Panc1 (cell line): Measurements from ENCODE around the gene NTNG1. TPM values are rescaled to one million over a fixed set of nuclear protein-coding genes. Genes with fewer than 3 reads are reported as not detected.

Experiments
- ATAC-seq: fragments of 200-7000 bp; cut with Tn5 transposase; 2 replicates; pipeline ENCODE4 v1.9.1; 2020; ENCODE audit warnings: mild to moderate bottlenecking, moderate library complexity
- BruUV-seq: library from RNA; stranded (reverse); fragments of 400-500 nt; replicated peaks from 2 replicates; lab custom pipeline; 2021; lab: Mats Ljungman, UMichigan
- CTCF ChIA-PET: fragments of 300-600 bp; sonication (Branson Sonifier 250); formaldehyde crosslinking; loops from one replicate; lab custom pipeline; 2022; ENCODE audit warnings: antibody characterized with exemption; lab: Charles Lee
- POLR2A ChIA-PET: fragments of 300-600 bp; sonication (Branson Sonifier 250); formaldehyde crosslinking; loops from one replicate; lab custom pipeline; 2022; ENCODE audit warnings: antibody characterized with exemption; lab: Charles Lee
- DNase-seq: peaks from one replicate; pipeline ENCODE4 v3.0.0-alpha.2; 2010; ENCODE audit warnings: low read depth, low spot score
- H3K27ac ChIP-seq: 2 replicates; pipeline ENCODE4 v1.5.1; 2011; ENCODE audit warnings: mild to moderate bottlenecking, low read length, inconsistent platforms
- H3K27me3 ChIP-seq: fragments of 200-500 bp; sonication (Bioruptor generic); 2 replicates; pipeline ENCODE4 v1.6.0; 2014; ENCODE audit warnings: low read length, inconsistent platforms; ENCODE audit not compliant: control insufficient read depth, insufficient read depth
- H3K36me3 ChIP-seq: fragments of 200-500 bp; sonication (Bioruptor generic); 2 replicates; pipeline ENCODE4 v1.5.1; 2014; ENCODE audit warnings: inconsistent platforms, mild to moderate bottlenecking, low read length, moderate library complexity; ENCODE audit not compliant: control insufficient read depth, insufficient read depth
- H3K4me1 ChIP-seq: 2 replicates; pipeline ENCODE4 v1.5.1; 2011; ENCODE audit warnings: inconsistent platforms, mild to moderate bottlenecking, low read length, moderate library complexity; ENCODE audit not compliant: control insufficient read depth, insufficient read depth
- H3K4me3 ChIP-seq, 2 experiments: 2 replicates each; pipeline ENCODE4 v1.5.1; 2011 to 2012; ENCODE audit warnings: low read depth in 2 of 2, low read length in 2 of 2, mild to moderate bottlenecking in 2 of 2, inconsistent platforms in 1 of 2, moderate library complexity in 1 of 2
- H3K9me3 ChIP-seq: fragments of 200-500 bp; sonication (Bioruptor generic); 2 replicates; pipeline ENCODE4 v1.5.1; 2014; ENCODE audit warnings: low read depth, mild to moderate bottlenecking, inconsistent platforms, low read length, moderate library complexity; ENCODE audit not compliant: control insufficient read depth, insufficient read depth
- POLR2AphosphoS5 ChIP-seq: IDR thresholded peaks from 2 replicates; pipeline ENCODE4 v1.6.1; 2012; ENCODE audit warnings: mild to moderate bottlenecking, low read depth, low read length, moderate library complexity
- SIN3A ChIP-seq: IDR thresholded peaks from 2 replicates; pipeline ENCODE4 v1.6.1; 2012; ENCODE audit warnings: low read depth, mild to moderate bottlenecking, low read length, moderate library complexity, borderline replicate concordance; ENCODE audit not compliant: insufficient read depth
- TCF7L2 ChIP-seq: IDR thresholded peaks from 2 replicates; pipeline ENCODE4 v1.6.1; 2011; ENCODE audit warnings: mild to moderate bottlenecking, low read depth, low read length, inconsistent platforms
- in situ Hi-C: cut with HindIII; loops from 2 replicates; pipeline ENCODE4 v1.10.0; 2016; ENCODE audit warnings: low sequenced_read_pairs, low pct_unique_long_range_greater_than_20kb
- intact Hi-C: fragments of 100-400 bp; cut with micrococcal nuclease; formaldehyde crosslinking; loops from one replicate; pipeline ENCODE4 v1.10.0; 2022; ENCODE audit not compliant: unreplicated experiment
- total RNA-seq: library from RNA; stranded (reverse); gene quantifications from one replicate; pipeline ENCODE4 v1.2.1, GENCODE V29; 2021; ENCODE audit not compliant: unreplicated experiment
- TF ChIP-seq, protein P1 (sequence below), 2 experiments: IDR thresholded peaks; 2 replicates each; pipeline ENCODE4 v1.6.1; 2011 to 2012; ENCODE audit warnings: low read depth in 2 of 2, control low read depth in 1 of 2, low read length in 1 of 2, mild to moderate bottlenecking in 1 of 2, moderate library complexity in 1 of 2; ENCODE audit not compliant: insufficient read depth in 1 of 2
- TF ChIP-seq, protein P2 (sequence below): fragments of 450-650 bp; IDR thresholded peaks from 2 replicates; pipeline ENCODE4 v1.5.1; 2017; ENCODE audit warnings: mild to moderate bottlenecking

Gene NTNG1
- total RNA-seq, 1 experiment from 2014 or later, result 0.13 TPM

DNA sequence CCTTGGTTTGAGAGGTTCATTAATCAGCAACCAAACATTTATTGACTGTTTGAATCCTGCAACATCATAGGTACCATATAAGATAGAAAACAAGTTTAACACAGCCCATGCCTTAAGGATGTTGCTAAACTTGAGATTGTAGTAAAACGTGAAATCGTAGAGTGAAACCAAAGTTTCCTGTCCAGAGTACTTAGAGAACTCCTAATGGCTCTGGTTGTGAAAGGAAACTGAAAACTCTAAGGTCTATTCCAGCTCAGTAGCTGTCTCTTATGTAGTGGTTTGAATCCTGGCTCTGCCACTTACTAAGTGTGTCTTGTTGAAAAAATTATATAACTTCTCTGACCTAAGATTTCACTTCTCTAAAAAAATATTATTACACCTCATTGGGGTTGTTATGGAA, 310.9 kb downstream of the NTNG1 start:
- TF ChIP-seq POLR2AphosphoS5, result no peak
- no peak for TF ChIP-seq TCF7L2
- TF ChIP-seq, protein P1, sequence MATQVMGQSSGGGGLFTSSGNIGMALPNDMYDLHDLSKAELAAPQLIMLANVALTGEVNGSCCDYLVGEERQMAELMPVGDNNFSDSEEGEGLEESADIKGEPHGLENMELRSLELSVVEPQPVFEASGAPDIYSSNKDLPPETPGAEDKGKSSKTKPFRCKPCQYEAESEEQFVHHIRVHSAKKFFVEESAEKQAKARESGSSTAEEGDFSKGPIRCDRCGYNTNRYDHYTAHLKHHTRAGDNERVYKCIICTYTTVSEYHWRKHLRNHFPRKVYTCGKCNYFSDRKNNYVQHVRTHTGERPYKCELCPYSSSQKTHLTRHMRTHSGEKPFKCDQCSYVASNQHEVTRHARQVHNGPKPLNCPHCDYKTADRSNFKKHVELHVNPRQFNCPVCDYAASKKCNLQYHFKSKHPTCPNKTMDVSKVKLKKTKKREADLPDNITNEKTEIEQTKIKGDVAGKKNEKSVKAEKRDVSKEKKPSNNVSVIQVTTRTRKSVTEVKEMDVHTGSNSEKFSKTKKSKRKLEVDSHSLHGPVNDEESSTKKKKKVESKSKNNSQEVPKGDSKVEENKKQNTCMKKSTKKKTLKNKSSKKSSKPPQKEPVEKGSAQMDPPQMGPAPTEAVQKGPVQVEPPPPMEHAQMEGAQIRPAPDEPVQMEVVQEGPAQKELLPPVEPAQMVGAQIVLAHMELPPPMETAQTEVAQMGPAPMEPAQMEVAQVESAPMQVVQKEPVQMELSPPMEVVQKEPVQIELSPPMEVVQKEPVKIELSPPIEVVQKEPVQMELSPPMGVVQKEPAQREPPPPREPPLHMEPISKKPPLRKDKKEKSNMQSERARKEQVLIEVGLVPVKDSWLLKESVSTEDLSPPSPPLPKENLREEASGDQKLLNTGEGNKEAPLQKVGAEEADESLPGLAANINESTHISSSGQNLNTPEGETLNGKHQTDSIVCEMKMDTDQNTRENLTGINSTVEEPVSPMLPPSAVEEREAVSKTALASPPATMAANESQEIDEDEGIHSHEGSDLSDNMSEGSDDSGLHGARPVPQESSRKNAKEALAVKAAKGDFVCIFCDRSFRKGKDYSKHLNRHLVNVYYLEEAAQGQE (IDR thresholded peaks at IDR 0.05; ENCODE audit: insufficient read depth in 1 of 2, low read depth in 2 of 2, low read length in 1 of 2), result no peak
- TF ChIP-seq SIN3A, result no peak
- TF ChIP-seq, protein P2, sequence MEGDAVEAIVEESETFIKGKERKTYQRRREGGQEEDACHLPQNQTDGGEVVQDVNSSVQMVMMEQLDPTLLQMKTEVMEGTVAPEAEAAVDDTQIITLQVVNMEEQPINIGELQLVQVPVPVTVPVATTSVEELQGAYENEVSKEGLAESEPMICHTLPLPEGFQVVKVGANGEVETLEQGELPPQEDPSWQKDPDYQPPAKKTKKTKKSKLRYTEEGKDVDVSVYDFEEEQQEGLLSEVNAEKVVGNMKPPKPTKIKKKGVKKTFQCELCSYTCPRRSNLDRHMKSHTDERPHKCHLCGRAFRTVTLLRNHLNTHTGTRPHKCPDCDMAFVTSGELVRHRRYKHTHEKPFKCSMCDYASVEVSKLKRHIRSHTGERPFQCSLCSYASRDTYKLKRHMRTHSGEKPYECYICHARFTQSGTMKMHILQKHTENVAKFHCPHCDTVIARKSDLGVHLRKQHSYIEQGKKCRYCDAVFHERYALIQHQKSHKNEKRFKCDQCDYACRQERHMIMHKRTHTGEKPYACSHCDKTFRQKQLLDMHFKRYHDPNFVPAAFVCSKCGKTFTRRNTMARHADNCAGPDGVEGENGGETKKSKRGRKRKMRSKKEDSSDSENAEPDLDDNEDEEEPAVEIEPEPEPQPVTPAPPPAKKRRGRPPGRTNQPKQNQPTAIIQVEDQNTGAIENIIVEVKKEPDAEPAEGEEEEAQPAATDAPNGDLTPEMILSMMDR, result no peak
- POLR2A ChIA-PET, result no interaction called here
- Histone ChIP-seq H3K4me1 (no peaks in the 10 kb centered on the region), H3K27me3 (no peaks in the 10 kb centered on the region), H3K36me3 (no peaks in the 10 kb centered on the region), H3K9me3 (no peaks in the 10 kb centered on the region), H3K27ac (no peak overlapping the region), H3K4me3 (no peak overlapping the region)
- CTCF ChIA-PET, result no interaction called here
- BruUV-seq, result no TSS peak
- no peak for DNase-seq
- in situ Hi-C loops (no loop called here), intact Hi-C loops (no loop called here)
- ATAC-seq, result no peak

DNA sequence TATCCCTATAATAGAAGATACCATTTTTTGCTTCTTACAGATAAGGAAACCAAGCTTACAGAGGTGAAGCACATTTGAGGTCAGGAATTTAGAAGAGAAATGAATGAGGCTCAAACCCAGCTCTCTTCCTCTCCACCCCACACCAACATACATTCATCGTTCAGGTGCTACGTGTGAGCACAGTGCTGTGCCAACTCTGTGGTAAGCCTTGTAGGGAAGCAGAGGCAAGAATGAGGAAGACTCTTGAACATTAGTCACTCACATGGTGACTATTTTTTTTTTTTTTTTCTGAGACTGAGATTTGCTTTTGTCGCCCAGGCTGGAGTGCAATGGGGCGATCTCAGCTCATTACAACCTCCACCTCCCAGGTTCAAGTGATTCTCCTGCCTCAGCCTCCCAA, 314.0 kb downstream of the NTNG1 start:
- H3K36me3 ChIP-seq, result no peaks in the 10 kb centered on the region
- CTCF ChIA-PET, result no interaction called here
- ATAC-seq (no peak), DNase-seq (no peak)
- TF ChIP-seq, protein P1 (IDR thresholded peaks at IDR 0.05; ENCODE audit: insufficient read depth in 1 of 2, low read depth in 2 of 2, low read length in 1 of 2), result no peak
- TF ChIP-seq POLR2AphosphoS5, result no peak
- no peak for TF ChIP-seq TCF7L2
- no peak for TF ChIP-seq SIN3A
- TF ChIP-seq, protein P2, result no peak
- no TSS peak for BruUV-seq
- H3K9me3 ChIP-seq, result no peaks in the 10 kb centered on the region
- POLR2A ChIA-PET, result no interaction called here
- H3K4me1 ChIP-seq, result no peaks in the 10 kb centered on the region
- no peak overlapping the region for H3K27ac ChIP-seq
- in situ Hi-C loops, result no loop called here
- intact Hi-C loops, result no loop called here
- no peak overlapping the region for H3K4me3 ChIP-seq
- H3K27me3 ChIP-seq, result no peaks in the 10 kb centered on the region
